Effector CD4-positive, alpha-beta T cell (primary cell): ENCODE measurements around the gene TGFBR3L.

Source experiments
- DNase-seq: peaks from one replicate; pipeline ENCODE4 v3.0.0-alpha.2; 2020
- total RNA-seq: gene quantifications from one replicate; lab custom pipeline; 2026; lab: John Stamatoyannopoulos, UW

The TGFBR3L gene
- 1.5 reads per million for total RNA-seq

- DNase-seq = no peak
These were observed at the start of gene TGFBR3L for GRCh38 chr19:7914598-7915045. TGFBR3L (plus strand) TSS chr19:7914830.

GRCh38 chr19:7865262-7865911 lies 49.2 kb upstream of the TGFBR3L start:
- DNase-seq = no peak

- DNase-seq = no peak
These were observed 48.1 kb upstream of the TGFBR3L start for GRCh38 chr19:7866399-7867091.

GRCh38 chr19:7867092-7867844 lies 47.4 kb upstream of the TGFBR3L start:
- no peak for DNase-seq

GRCh38 chr19:7868326-7868670 lies 46.3 kb upstream of the TGFBR3L start:
- DNase-seq = no peak

GRCh38 chr19:7868671-7869452 lies 45.8 kb upstream of the TGFBR3L start:
- peak; percentile 71 for DNase-seq

GRCh38 chr19:7869453-7869909 lies 45.1 kb upstream of the TGFBR3L start:
- DNase-seq = peak; percentile 76

- DNase-seq = peak; percentile 42
These were observed 44.6 kb upstream of the TGFBR3L start for GRCh38 chr19:7869910-7870511.

- DNase-seq = peak; percentile 27
These were observed 43.8 kb upstream of the TGFBR3L start for GRCh38 chr19:7870571-7871436.

- DNase-seq = peak; percentile 75
These were observed 43.0 kb upstream of the TGFBR3L start for GRCh38 chr19:7871437-7872305.

- no peak for DNase-seq
These were observed 42.1 kb upstream of the TGFBR3L start for GRCh38 chr19:7872306-7873204.

- DNase-seq = no peak
These were observed 41.1 kb upstream of the TGFBR3L start for GRCh38 chr19:7873304-7874075.

- no peak for DNase-seq
These were observed 40.3 kb upstream of the TGFBR3L start, which contains the start of gene PRR36 for GRCh38 chr19:7874076-7874896. PRR36 (minus strand) TSS chr19:7874390; CDS start chr19:7873689, 701 bp downstream.

GRCh38 chr19:7874897-7875273 lies 39.7 kb upstream of the TGFBR3L start:
- no peak for DNase-seq

GRCh38 chr19:7877249-7877836 lies 37.3 kb upstream of the TGFBR3L start:
- DNase-seq = no peak

GRCh38 chr19:7879111-7879807 lies 35.4 kb upstream of the TGFBR3L start:
- no peak for DNase-seq
